GM10248 (cell line): ENCODE data around the gene LHX4.
A peak's percentile ranks its signal among the peaks of the same experiment; 100 is the strongest.

ENCODE experiments used
- CTCF ChIA-PET: fragments of 300-600 bp; sonication (Branson Sonifier 250); formaldehyde crosslinking; extraction: SDS; loops from one replicate; lab custom pipeline; 2021; ENCODE audit warnings: antibody characterized with exemption; lab: Yijun Ruan, JAX
- POLR2A ChIA-PET: fragments of 350-650 bp; sonication (Branson Sonifier 250); formaldehyde crosslinking; extraction: SDS; loops from one replicate; lab custom pipeline; 2020; ENCODE audit warnings: antibody characterized with exemption; lab: Yijun Ruan, JAX
- DNase-seq: peaks from one replicate; pipeline ENCODE4 v3.0.0; 2012; ENCODE audit errors: extremely low spot score
- TF ChIP-seq, protein P1 (sequence below): IDR thresholded peaks from 2 replicates; pipeline ENCODE4 v1.5.1; 2012; ENCODE audit warnings: mild to moderate bottlenecking, low read depth; ENCODE audit errors: extremely low read depth, missing control alignments, control extremely low read depth

Gene LHX4

GRCh38 chr1:180211156-180211859 lies 18.8 kb upstream of the LHX4 start:
- ChIA-PET POLR2A (no interaction called here), CTCF (no interaction called here)
- TF ChIP-seq, protein P1, sequence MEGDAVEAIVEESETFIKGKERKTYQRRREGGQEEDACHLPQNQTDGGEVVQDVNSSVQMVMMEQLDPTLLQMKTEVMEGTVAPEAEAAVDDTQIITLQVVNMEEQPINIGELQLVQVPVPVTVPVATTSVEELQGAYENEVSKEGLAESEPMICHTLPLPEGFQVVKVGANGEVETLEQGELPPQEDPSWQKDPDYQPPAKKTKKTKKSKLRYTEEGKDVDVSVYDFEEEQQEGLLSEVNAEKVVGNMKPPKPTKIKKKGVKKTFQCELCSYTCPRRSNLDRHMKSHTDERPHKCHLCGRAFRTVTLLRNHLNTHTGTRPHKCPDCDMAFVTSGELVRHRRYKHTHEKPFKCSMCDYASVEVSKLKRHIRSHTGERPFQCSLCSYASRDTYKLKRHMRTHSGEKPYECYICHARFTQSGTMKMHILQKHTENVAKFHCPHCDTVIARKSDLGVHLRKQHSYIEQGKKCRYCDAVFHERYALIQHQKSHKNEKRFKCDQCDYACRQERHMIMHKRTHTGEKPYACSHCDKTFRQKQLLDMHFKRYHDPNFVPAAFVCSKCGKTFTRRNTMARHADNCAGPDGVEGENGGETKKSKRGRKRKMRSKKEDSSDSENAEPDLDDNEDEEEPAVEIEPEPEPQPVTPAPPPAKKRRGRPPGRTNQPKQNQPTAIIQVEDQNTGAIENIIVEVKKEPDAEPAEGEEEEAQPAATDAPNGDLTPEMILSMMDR = no peak
- no peak for DNase-seq

DNA sequence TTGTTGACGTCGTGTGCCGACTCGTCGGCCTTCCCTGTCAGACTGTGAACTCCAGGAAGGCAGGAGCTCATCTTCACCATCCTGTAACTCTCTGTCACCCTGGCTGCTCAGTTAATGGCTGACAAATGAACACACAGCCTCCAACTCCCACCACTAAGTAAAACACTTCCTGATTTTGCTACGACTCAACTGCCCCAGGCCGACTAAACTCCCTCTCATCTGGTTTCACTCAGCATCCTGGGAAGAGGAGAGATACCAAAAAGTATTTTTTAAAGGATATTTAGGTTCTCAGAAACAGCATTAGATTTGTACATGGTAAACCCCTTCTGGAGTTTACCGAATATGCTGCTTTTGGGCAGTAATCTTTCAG lies 18.2 kb upstream of the LHX4 start:
- DNase-seq = no peak
- TF ChIP-seq, protein P1 = no peak
- CTCF ChIA-PET = no interaction called here
- POLR2A ChIA-PET = no interaction called here

DNA sequence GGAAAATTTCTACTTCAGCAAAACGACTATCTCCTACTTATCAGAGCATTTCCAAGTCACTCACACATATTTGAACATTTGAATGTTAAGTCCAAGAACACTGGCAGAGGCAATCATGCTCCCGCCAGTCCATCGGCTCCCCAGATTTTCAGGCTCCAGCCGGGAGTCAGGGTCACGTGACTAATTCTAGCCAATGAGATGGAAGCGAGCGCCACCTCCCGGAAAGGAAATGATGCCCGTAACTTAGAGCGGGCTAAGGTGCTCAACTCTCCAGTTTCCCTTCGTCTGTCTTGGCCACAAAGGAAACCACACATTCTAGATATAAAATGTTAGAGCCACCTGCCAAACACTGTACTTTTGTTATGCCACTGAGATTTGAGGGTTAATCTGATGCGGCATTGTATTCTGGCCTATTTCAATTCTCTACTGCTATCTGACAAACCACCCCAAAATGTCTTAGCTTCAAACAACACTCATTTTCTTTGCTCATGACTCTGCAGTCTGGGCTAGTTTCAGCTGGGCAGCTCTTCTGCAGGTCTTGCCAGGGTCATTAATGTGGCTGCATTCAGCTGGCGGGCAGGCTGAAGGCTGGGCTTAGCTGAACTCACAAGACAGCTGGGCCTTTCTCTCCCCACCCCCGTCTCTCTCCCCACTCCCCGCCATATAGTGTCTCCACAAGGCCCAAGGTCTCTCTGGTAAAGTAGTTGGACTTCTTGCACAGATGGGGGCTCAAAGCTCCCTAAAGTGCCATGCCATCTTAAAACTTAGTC lies 16.5 kb upstream of the LHX4 start:
- TF ChIP-seq, protein P1 = no peak
- ChIA-PET CTCF (no interaction called here), POLR2A (no interaction called here)

DNA sequence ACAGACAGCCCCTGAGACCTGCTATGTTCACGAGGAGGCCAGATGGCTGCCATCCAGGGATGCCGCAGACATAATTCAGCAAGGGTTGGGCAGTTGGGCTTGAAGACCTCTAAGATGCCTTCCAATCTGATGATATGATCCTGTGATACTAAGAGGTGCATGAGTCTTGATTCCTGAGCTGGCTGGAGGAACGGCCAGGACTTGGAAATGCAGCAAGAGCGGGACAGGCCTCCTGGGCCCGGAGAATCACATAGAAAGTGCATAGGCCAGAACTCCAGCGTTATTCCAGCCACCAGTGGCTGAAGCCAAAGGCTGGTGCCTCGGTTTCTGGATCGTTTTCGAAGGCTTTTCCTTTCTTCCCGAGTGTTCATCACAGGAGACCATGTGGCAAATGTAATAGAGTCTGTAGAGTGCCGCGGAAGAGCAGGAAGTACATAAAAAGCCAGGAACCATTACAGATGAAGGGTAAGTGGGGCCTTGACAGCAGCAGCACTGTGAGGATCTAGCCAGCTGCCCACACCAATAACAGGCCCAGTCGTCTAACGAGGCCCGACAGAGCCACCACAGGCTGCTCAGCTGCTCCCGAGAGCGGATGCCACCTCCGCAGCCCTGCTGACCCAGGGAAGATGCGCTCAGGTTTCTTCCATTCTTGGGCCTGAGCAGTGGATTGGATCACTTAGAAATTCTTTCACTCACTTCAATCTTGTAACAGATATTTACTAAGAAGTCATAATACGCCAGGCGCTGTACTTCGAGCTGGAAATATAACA lies 14.0 kb upstream of the LHX4 start:
- ChIA-PET CTCF (no interaction called here), POLR2A (interaction anchor here (0.6 kb wide), 1 partner anchor 9 kb away, joined by 3 read pairs; no protein-coding TSS in a partner anchor)
- TF ChIP-seq, protein P1 = no peak
- DNase-seq = no peak

More for the DNA sequence above, 16.5 kb upstream of the LHX4 start:
- DNase-seq = peak; percentile 71

- POLR2A ChIA-PET = no interaction called here
- no peak for DNase-seq
- TF ChIP-seq, protein P1 = no peak
- CTCF ChIA-PET = interaction anchor here (1.4 to 1.8 kb wide), 4 partner anchors 10 to 38 kb away, joined by 3 to 8 read pairs (median 6); no protein-coding TSS in a partner anchor
Observed at GRCh38 chr1:180217006-180217405, 13.1 kb upstream of the LHX4 start.
